SK-N-SH (cell line): ENCODE data around the gene DKC1.
A peak's percentile ranks its signal among the peaks of the same experiment; 100 is the strongest.

Source experiments
- EP300 ChIP-seq, 2 experiments: IDR thresholded peaks; 2 replicates each; pipeline versions ENCODE4 v1.4.0 to v1.6.1; 2012; ENCODE audit warnings: borderline replicate concordance in 1 of 2, low read depth in 1 of 2, low read length in 1 of 2
- MAX ChIP-seq: IDR thresholded peaks from 2 replicates; pipeline ENCODE4 v1.4.0; 2012; ENCODE audit warnings: low read depth
- TF ChIP-seq, protein P1 (sequence below): fragments of 200-600 bp; sonication (generic); IDR thresholded peaks from 2 replicates; pipeline ENCODE4 v1.6.1; 2017; ENCODE audit warnings: antibody characterized with exemption, mild to moderate bottlenecking, moderate library complexity

- TF ChIP-seq, protein P1, sequence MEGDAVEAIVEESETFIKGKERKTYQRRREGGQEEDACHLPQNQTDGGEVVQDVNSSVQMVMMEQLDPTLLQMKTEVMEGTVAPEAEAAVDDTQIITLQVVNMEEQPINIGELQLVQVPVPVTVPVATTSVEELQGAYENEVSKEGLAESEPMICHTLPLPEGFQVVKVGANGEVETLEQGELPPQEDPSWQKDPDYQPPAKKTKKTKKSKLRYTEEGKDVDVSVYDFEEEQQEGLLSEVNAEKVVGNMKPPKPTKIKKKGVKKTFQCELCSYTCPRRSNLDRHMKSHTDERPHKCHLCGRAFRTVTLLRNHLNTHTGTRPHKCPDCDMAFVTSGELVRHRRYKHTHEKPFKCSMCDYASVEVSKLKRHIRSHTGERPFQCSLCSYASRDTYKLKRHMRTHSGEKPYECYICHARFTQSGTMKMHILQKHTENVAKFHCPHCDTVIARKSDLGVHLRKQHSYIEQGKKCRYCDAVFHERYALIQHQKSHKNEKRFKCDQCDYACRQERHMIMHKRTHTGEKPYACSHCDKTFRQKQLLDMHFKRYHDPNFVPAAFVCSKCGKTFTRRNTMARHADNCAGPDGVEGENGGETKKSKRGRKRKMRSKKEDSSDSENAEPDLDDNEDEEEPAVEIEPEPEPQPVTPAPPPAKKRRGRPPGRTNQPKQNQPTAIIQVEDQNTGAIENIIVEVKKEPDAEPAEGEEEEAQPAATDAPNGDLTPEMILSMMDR, result peak; percentile 24
- TF ChIP-seq EP300 (IDR thresholded peaks at IDR 0.05; ENCODE audit: borderline replicate concordance in 1 of 2, low read depth in 1 of 2, low read length in 1 of 2) (no peak), MAX (peak; percentile 93)
Measured at GRCh38 chrX:154762537-154763296, at the start of gene DKC1.
